Breast epithelium (tissue), 4 donors: ENCODE data around the gene CCNT1. TPM values are rescaled to one million over a fixed set of nuclear protein-coding genes. Genes with fewer than 3 reads are reported as not detected.
"Not testable (repeated sequence)": the region's sequence is repeated elsewhere in the genome, so short reads cannot be mapped to it uniquely, and the experiment has no call there.

Source experiments
- DNase-seq, 2 donors: peaks; one replicate each; pipeline ENCODE4 v3.0.0-alpha.2; 2019; ENCODE audit warnings: low spot score in 2 of 2
- H3K27ac ChIP-seq, 2 donors: fragments of 200-600 bp; sonication (generic) in 1 of 2; one replicate each; pipeline ENCODE4 v1.5.1; 2016 to 2019; ENCODE audit warnings: mild to moderate bottlenecking in 1 of 2
- H3K27me3 ChIP-seq, 2 donors: fragments of 200-600 bp; sonication (generic) in 1 of 2; one replicate each; pipeline versions ENCODE4 v1.5.1 to v1.6.0; 2017 to 2019; ENCODE audit warnings: control low read depth in 1 of 2, mild to moderate bottlenecking in 1 of 2
- H3K36me3 ChIP-seq: fragments of 200-600 bp; one replicate; pipeline ENCODE4 v1.5.1; 2019
- H3K4me1 ChIP-seq, 2 donors: fragments of 200-600 bp; sonication (generic); one replicate each; pipeline ENCODE4 v1.5.1; 2016 to 2019; ENCODE audit warnings: control low read depth in 1 of 2
- H3K4me3 ChIP-seq, 3 donors: fragments of 200-600 bp; sonication (generic); 1 replicate in 2 of 3; 2 replicates in 1 of 3; pipeline ENCODE4 v1.5.1; 2016 to 2019; ENCODE audit warnings: mild to moderate bottlenecking in 3 of 3, moderate library complexity in 2 of 3
- H3K9me3 ChIP-seq, 2 donors: fragments of 200-600 bp; sonication (generic) in 1 of 2; one replicate each; pipeline ENCODE4 v1.5.1; 2016 to 2019; ENCODE audit warnings: control low read depth in 1 of 2
- CTCF ChIP-seq, 3 donors: fragments of 450-650 bp; IDR thresholded peaks; one replicate each; pipeline ENCODE4 v1.5.1; 2016 to 2017; ENCODE audit warnings: antibody characterized with exemption in 3 of 3, mild to moderate bottlenecking in 3 of 3, moderate library complexity in 3 of 3
- POLR2A ChIP-seq: fragments of 450-650 bp; IDR thresholded peaks from one replicate; pipeline ENCODE4 v1.6.1; 2016; ENCODE audit warnings: antibody characterized with exemption, mild to moderate bottlenecking, moderate library complexity
- POLR2AphosphoS5 ChIP-seq, 3 donors: sonication (generic); formaldehyde crosslinking; IDR thresholded peaks; one replicate each; pipeline ENCODE4 v1.6.1; 2017; ENCODE audit warnings: antibody characterized with exemption in 3 of 3
- intact Hi-C: fragments of 100-400 bp; cut with DNase I; formaldehyde crosslinking; loops from one replicate; pipeline ENCODE4 v1.15.1; 2023; ENCODE audit warnings: low total_unique reads
- total RNA-seq, 3 donors: library from RNA; depleted of rRNA; stranded (reverse); fragments of >200 nt; gene quantifications; one replicate each; pipeline ENCODE4 v1.1.0, GENCODE V29; 2016

The CCNT1 gene
- total RNA-seq, 3 donors from 2014 or later = 25.9 to 51.7 (median 26.7) TPM

DNA sequence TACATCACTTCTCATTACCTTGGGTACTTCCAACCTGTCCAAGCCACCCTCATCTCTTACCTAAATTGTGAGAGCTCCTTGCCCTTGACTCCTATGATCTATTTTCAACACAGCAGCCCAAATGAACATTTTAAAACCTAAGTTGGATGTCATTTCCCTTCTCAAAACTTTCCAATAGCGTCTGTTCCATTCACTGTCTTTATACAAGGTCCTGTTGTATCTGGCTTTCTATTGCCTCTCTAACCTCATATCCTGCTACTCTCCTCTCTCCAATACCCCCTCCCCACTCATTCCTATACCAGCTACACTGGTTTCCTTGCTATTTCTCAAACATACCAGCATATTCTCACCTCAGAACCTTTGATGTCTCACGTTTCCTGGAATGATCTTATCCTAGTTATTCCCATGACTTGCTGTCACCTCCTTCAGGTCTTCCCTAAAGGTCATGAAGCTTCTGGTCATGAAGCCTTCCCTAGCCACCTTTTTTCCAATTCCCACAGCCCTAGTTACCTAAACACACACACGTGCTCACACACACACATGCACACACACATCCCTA lies 30.4 kb downstream of the CCNT1 start:
- Histone ChIP-seq H3K4me1 (no peaks in the 10 kb centered on the region), H3K27me3 (no peaks in the 10 kb centered on the region), H3K4me3 (no peak overlapping the region), H3K9me3 (no peaks in the 10 kb centered on the region), H3K36me3 (no peaks in the 10 kb centered on the region), H3K27ac (no peak overlapping the region)
- no peak for DNase-seq
- no peak for TF ChIP-seq POLR2AphosphoS5 (IDR thresholded peaks at IDR 0.05)
- TF ChIP-seq POLR2A = no peak
- no peak for TF ChIP-seq CTCF (IDR thresholded peaks at IDR 0.05)
- intact Hi-C loops = no loop called here

DNA sequence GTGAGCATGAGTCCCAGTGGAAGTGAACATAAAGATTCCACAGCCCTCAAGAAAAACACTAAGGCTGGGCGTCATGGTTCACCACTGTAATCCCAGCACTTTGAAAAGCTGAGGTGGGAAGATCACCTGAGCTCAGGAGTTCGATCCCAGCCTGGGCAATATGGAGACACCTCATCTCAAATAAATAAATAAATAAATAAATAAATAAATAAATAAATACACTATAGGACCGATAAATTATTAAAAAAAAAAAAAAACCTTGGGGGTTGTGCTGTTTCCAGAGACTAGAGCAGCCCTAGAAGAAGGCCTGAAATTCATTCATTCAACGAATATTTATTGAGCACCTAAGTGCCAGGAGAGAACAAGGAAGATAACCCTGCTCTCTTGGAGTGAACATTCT lies 33.0 kb downstream of the CCNT1 start:
- Histone ChIP-seq H3K27me3 (no peaks in the 10 kb centered on the region), H3K36me3 (no peaks in the 10 kb centered on the region), H3K27ac (no peak overlapping the region), H3K9me3 (no peaks in the 10 kb centered on the region), H3K4me1 (peaks cover 0 to 10% of the 10 kb centered on the region in 2 donors), H3K4me3 (no peak overlapping the region)
- DNase-seq = no peak
- intact Hi-C loops = no loop called here
- TF ChIP-seq POLR2A = no peak
- no peak for TF ChIP-seq POLR2AphosphoS5 (IDR thresholded peaks at IDR 0.05)
- TF ChIP-seq CTCF (IDR thresholded peaks at IDR 0.05) = no peak

DNA sequence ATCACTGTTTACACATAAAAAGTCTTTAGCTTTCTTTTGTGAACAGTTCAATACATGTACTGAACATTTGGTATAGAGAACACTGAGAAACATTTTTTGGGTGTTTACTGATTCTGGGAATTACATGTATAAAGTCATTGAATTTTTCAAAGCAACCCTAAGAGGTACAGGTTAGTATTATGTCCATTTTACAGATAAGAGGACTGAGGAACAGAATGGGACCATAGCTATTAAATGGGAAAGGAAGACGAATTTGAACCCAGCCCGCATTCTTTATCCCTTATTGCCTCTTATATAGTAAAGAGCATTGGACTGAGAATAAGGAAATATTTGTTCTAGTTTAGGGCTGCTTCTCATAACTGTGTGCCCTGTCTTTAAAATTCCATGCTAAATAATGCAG lies 33.6 kb downstream of the CCNT1 start:
- TF ChIP-seq POLR2A (no peak), CTCF (IDR thresholded peaks at IDR 0.05) (no peak), POLR2AphosphoS5 (IDR thresholded peaks at IDR 0.05) (no peak)
- Histone ChIP-seq H3K36me3 (no peaks in the 10 kb centered on the region), H3K9me3 (no peaks in the 10 kb centered on the region), H3K27ac (no peak overlapping the region), H3K4me3 (peak overlapping the region; percentile 88 to 97 (median 96)), H3K4me1 (peaks cover 0 to 10% of the 10 kb centered on the region in 2 donors), H3K27me3 (no peaks in the 10 kb centered on the region)
- no peak for DNase-seq
- intact Hi-C loops = no loop called here

GRCh38 chr12:48682533-48682905 lies 34.0 kb downstream of the CCNT1 start:
- DNase-seq, H3K9me3 ChIP-seq, H3K27me3 ChIP-seq, H3K36me3 ChIP-seq, intact Hi-C loops: not testable (repeated sequence)
- peaks cover 0 to 10% of the 10 kb centered on the region in 2 donors for H3K4me1 ChIP-seq
- peak overlapping the region; percentile 36 to 94 for H3K27ac ChIP-seq
- H3K4me3 ChIP-seq = peak overlapping the region; percentile 88 to 97 (median 96)

DNA sequence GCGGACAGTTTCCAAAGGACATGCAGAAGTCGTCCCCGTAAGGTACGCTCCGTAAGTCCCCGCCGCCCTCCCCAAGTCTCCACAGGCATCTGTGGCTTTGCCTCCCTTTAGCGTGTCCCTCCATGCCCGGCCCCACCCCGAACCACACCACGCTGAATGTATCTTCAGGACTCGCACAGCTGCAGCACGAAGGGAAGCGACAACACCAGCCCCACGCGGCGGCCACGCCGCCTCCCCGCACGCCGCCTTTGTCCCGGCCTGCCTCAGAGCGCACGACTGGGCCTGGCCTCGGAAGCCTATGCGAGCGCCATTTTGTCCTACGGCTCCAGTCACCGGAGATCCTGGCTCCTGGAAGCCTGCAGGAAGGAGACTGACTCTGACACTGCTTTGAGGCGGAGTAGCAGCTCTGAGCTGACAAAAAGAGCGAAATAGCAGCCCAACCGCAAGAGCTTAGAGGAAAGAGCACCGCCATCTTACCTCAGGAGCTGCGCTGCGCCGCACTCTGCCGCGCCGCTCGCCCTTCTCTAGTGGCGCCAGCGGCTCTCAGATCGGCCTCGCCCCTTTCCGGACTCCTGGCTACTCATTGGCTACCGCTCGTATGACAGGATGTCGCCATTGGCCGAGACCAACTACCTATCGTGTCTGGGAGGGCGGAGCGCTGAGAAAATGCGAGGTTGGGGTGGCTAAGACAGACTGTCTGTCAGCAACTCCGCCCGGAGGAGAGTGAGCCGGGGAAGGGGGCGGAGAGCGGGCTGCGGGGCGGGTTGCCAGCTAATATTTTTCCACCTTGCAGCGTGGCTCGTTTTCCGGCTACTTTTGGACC lies 34.6 kb downstream of the CCNT1 start, which contains the start of gene KANSL2:
Gene KANSL2 (minus strand): TSS at position 529 of the 823 bp plus-strand sequence. CDS start 606 bp downstream, outside the sequence.
- Histone ChIP-seq H3K4me3 (peak within 1 kb of the TSS; percentile 88 to 97 (median 96)), H3K36me3 (no peaks in the 10 kb centered on the region), H3K27ac (peak within 1 kb of the TSS; percentile 89 to 94), H3K9me3 (no peaks in the 10 kb centered on the region), H3K27me3 (no peaks in the 10 kb centered on the region), H3K4me1 (peaks cover 0 to 10% of the 10 kb centered on the region in 2 donors)
- peak; percentile 96 to 99 (median 99) for TF ChIP-seq POLR2AphosphoS5 (IDR thresholded peaks at IDR 0.05)
- TF ChIP-seq CTCF (IDR thresholded peaks at IDR 0.05) = no peak
- TF ChIP-seq POLR2A = peak; percentile 97
- DNase-seq = peak; percentile 98 to 99
- intact Hi-C loops = no loop called here
